Peyer's patch (tissue), 4 donors: ENCODE data around the gene SALL4.

Source experiments
- CTCF ChIP-seq, 6 experiments: fragments of 450-650 bp in 4 of 6; fragments of 200-600 bp in 2 of 6; sonication (generic) in 1 of 6; IDR thresholded peaks; one replicate each; pipeline ENCODE4 v1.5.1; 2017 to 2019; ENCODE audit warnings: antibody characterized with exemption in 6 of 6, mild to moderate bottlenecking in 3 of 6, moderate library complexity in 1 of 6
- POLR2A ChIP-seq, 2 donors: fragments of 450-650 bp; IDR thresholded peaks; one replicate each; pipeline ENCODE4 v1.5.1; 2017; ENCODE audit warnings: antibody characterized with exemption in 2 of 2, mild to moderate bottlenecking in 2 of 2, moderate library complexity in 2 of 2

DNA sequence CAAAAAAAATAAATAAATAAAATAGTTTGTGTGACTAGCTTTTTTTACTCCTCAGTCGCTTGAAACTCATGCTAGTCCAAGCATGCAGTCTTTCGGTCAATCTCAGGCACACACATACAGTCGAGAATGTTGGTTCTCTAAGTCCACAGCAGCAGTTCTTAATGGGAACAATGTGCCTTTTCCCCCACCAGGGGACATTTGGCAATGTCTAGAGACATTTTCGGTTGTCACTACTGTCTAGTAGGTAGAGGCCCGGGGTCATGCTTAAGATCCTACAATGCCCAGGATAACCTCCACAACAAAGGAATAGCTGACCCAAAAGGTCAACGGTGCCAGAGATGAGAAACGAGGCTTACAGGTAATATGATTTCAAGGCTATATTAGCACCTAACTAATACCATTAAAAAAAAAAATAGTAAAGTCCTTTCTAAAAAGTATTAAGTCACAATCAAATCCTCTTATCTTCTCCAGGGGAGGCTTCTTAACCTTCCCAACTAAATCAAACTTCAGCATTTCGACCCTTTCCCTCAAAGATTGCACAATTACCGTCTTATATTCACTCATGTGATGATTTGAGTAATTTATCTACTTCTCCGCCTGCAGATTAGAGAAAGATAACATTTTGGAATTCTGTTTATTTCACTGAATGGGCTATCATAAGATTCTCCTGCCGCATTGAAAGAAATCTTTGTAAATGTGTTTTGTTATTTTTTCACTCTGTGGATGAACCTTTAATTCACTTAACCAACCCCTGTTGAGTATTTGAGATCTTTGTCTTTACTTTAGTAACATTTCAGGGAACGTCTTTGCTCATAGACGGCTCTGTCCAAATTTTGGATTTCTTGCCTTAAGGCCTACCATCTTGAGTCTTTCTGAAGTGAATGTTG lies 8.1 kb upstream of the SALL4 start:
- no peak for TF ChIP-seq CTCF (IDR thresholded peaks at IDR 0.05)
- TF ChIP-seq POLR2A (IDR thresholded peaks at IDR 0.05) = no peak
